NK-92 treated with Interleukin-12 subunit alpha and Interleukin-12 subunit beta, amount 100 ng/mL, for 24 hours (cell line): ENCODE data around the gene ANAPC2.

Experiments
- DNase-seq: peaks from one replicate; lab custom pipeline; 2025; lab: John Stamatoyannopoulos, UW

Gene ANAPC2

DNA sequence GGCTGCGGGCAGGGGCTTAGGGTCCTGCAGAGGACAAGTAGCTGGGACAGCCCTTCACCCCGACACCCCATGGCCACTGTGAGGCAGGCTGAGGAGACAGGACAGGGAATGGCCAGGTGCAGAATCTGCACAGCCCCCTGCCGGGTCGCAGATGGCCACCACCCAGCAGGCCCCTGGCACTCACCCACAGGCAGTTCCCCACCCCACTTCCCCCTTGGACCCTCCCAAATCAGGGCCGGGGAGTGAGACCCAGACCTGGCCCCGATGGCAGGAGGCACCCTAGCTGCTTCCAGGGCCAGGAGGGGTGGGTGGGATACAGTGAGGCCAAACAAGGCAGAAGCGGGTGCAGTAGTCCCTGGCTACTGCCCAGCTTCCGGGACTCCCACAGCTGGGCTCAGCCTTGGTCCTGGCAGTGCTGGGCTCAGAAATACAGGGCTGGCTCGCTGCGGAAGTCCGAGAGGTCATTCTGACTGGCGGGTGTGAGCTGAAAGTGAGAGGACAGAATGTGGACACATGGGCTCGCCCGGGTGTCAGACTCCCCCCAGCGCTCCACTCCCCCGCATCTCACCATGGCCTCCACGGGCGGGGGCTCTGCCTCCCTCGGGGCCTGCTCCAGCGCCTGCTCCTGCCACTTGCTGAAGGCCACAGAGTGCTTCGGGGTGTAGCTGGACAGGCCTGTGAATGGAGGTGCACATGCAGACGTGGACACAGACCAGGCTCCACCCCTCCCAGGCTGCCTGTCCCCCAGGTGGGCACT is 3.5 kb upstream of the ANAPC2 start:
- no peak for DNase-seq

DNA sequence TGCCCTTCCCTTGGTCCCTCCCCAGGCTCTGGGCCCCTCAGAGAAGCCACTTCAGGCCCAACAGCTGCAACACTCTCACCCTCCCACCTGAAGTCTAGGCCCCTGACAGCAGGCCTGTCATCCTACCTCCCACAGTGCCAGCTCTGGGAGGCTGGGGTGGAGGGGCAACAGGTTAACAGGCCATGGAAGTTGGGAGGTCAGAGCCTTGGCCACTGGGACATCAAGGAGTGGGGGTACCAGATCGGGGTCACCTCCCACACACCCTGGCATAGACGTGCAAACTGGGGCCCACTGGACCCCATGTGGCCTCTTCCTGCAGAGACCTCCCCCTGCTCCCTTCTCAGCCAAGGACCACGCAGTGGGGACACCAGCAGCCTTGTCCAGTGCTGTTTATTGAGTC is 2.9 kb upstream of the ANAPC2 start:
- DNase-seq: no peak

DNA sequence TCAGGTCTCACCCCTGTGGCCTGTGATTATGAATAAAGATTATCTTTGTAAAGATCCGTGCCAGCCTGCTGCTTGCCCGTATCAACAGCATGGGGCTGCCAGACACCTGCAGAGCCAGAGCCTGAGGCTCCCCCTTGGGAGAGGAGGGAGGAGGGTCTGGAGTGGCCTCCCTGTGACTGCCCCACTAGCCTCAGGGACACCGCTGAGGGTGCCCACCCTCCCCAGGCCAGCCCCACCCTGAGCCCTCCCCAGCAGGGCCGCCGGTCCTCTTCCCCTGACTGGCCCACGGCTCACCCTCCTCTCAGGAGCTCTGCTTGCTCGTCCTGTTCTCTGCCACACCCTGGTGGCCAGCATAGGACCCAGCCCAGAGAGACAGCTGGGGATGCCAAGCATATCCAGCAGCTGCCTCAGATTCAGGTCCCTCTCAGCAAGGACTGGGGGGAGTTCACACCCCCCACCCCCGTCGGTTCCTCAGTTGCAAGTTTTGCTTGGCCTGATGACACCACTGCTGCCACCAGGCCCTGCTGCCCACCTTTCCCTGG is 2.0 kb upstream of the ANAPC2 start:
- no peak for DNase-seq

DNA sequence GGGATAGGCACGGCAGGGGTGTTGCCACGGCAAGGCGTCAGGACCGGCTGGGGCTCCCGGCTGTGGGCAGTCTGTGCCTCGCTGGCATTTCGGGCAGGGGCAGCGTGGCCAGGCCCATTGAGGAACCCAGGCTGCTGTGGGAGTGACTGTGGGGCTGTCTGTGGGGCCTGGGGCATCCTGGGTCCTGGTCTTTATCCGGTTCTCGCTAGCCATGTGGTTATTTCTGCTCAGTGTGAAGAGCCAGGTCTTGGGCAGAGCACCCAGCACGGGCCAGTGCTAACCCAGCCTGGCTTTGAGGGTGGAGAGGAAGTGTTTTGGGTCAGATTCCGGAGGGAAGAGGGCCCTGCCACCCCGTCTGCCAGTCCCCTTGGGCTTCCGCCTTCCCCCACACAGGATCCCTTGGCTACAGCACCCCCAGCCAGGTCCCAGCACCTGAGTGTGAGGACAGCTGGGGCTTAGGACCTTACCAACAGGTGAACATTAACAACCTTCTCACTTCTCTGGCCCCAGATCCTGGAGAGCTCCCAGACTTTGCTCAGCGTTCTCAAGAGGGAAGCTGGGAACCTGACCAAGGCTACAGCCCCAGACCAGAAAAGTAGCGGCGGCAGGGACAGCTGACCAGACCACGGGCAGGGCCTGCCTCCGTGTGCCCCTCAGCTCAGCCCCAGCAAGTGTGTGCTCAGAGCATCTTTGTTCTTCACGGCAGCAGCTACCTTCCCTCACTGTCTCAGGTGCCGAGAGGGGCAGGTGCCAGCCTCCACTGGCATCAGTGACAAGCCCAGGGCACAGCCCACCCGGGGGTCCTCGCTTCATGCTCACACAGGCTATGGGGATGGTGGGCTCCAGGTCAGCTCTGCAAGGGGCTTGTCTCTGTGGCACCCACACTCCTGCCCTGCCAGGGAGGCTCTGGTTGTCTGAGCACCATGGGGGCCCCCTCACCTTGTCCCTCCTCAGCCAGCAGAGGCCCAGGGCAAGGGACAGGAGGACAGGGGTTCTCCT is 1.2 kb upstream of the ANAPC2 start:
- DNase-seq: no peak

DNA sequence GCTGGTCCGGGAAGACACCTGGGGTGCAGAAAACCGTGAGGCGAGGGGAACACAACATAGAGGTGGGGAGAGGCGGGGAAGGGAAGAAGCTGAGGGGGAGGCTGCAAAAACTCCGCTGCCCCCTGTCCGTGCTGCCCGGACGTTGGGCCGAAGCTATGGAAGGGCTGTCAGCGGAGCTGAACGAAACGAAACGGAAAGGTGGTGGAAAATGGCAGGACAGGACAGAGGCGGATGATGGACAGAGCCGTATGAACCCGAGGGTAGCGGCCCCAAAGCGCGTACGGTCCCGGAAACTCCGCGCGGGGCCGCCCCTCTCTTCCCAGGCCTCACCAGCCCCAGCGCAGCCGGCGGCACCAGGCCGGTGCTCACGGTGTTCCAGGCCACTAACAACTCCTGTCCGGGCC is 272 bp downstream of the ANAPC2 start:
- DNase-seq: no peak

DNA sequence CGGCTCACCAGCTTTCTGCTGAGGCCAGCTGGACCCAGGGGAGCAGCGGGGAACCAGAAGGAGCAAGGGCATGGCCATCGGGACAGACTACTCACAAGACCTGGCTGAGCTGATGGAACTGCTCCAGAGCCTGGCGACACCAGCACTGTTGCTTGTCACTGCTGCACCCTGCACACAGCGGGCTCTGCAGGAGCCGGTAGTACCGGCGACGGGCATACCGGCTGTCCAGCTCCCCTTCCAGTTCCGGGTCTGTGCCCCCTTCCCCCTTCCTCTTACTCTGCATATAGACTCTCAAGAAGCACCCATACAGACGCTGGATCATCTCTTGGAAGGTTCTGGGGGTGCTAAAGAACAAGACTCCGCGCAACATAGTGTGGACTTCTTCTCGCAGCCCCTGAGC is 974 bp downstream of the ANAPC2 start:
- no peak for DNase-seq

DNA sequence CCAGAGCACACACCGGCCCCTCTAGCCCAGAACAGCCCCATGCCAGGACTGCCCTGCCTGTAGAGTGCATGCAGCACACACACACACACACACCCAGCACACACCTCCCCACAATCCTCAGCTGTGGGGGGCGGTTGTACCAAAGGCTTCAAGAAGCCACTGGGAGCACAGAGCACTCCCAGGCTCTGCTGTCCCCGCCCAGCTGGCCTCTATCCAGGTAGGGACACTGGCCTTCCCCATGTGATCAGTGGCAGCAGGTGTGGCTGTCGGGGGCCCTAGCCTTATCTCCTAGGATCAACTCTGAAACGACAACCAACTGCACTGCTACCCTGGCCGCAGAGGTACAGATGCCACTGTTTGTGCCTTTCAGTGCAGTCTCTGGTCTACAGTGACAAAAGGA is 2.0 kb downstream of the ANAPC2 start:
- DNase-seq: no peak

DNA sequence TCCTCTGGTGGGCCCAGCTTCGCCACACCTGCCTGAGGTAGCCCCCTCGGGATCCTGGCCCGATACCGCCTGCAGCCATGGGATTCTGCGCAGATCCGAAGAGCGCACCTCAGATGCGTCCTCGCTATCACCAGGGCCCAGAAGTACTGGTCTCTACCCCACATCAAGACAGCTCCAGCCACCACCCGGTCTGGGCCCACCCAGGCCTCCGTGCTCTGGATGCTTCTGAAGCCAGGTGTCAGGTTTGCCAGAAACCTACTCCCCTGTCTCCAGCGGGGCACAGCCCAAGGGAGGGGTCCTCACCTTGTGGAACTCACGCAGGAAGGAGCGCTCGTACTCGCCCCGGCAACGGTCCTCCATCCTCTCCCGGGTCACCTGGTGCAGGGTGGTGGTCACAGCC is 2.4 kb downstream of the ANAPC2 start:
- no peak for DNase-seq

DNA sequence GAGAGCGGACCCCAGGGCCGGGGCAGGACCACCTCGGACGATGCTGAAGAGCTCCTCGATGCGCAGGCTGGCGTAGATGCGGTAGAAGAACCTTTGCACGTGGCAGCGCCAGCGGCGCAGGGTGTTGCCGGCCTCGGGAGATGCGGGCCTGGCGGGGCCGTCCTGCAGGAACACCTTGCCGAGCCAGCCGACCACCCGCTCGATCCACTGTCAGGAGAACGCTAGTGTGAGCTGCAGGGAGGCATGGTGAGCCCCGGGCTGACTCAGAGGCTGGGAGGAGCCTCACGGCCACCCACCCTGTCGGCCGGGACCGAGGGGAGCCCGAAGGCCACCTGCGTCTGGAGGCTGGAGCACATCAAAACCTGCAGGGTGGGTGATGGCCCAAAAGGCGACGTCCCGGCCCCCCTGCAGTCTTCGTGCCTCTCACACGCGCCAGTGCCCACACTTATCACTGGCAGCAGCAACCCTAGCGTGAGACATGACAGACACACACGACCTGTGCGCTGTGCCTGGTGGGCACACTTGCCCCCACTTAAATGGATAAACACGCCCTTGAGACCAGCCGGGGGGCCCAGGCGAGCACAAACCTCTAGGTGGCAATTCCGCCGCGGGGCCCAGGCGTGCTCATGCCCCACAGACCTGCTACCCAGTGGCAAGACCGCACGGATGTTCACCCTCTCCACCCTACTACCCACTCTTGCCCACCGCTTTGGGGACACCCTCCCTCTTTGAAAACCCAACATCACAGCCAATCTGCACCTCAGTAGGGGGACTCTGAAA is 3.3 kb downstream of the ANAPC2 start:
- DNase-seq: no peak

DNA sequence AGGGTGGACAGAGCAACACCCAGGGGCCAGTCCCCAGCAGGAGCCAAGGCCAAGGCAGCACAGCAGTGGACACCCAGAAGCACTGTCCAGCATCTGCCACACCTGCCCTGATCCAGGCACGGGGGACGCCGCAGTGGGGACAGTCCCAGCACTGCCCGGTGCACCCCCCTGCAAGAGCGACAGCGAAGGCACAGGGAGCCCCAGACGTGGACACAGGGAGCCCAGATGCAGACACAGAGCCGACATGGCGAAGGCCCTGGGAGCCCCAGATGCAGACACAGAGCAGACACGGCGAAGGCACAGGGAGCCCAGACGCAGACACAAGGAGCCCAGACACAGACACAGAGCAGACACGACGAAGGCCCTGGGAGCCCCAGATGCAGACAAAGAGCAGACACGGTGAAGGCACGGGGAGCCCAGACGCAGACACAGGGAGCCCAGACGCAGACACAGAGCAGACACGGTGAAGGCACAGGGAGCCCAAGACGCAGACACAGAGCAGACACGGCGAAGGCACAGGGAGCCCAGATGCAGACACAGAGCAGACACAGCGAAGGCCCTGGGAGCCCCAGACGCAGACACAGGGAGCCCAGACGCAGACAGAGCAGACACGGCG is 4.3 kb downstream of the ANAPC2 start:
- DNase-seq: no peak

DNA sequence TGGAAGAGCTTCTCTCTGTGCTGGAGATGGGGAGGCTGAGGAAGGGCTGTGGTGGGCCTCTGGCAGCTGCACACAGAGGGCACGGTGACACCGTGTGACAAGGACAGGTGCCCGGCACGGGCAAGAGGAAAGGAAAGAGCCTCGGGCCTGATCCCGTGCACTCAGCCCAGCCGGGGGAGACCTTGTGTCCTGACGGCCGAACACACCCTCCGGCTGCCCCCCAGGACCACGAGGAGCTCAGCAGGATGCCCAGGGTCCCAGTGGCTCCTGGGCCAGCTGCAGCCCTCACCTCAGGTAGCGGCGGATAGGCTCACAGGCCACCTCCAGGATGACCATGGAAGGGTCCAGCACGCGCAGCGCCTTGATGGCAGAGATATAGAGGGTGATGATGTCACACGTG is 5.5 kb downstream of the ANAPC2 start:
- no peak for DNase-seq

DNA sequence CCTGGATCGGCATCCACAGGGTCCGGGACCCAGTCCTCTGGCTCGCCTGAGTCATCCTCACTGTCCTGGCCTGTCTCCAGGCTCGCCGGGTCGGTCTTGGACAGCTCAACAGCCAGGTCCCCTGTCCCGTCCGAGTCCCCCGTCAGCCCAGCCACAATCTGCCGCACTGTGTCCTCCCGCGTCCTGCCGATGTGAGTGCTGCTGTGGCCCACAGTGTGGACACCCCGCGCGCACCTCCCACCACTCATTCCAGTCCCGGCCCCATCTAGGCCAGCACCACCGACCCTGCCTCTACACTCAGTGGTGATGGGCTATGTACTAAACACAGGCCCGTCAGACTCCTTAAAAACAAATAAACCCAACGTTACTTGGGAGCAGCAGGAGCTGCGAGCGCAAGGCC is 6.7 kb downstream of the ANAPC2 start:
- no peak for DNase-seq

DNA sequence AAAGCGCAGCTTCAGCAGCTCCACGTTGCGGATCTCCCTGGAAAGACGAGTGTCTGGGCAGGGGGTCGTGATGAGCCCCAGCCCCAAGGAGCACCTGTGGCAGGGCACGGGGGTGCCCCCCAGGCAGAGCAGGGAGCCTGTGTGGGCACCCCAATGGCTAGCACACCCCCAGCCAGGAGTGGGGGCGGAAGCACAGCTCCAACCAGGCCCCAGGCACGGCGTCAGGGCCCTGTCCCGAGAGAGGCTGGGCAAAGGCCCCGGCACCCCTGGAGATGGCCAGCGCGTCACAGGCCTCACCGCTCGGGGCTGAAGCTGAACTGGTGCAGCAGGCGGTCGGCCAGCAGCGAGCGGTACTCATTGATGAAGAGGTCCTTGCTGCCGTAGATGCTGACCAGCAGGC is 7.9 kb downstream of the ANAPC2 start:
- DNase-seq: no peak

DNA sequence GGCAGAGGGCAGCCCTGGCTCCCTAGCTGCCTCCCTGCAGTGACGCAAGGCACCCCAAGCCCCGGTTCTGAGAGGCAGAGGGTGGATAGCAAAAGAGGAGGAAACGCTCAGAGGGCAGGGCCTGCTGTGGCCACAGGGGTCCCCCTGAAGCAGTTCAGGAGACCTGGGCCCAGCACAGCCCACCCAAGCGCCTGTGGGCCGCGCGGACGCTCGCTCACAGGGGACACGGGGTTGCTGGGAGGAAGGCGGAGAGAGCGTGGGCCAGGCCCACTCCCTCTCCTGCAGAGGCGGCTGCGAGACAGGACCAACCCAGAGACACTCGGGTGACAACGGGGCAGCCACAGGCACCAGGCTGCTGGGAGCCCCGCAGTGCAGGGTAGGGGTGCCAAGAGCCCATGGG is 8.6 kb downstream of the ANAPC2 start:
- DNase-seq: no peak

DNA sequence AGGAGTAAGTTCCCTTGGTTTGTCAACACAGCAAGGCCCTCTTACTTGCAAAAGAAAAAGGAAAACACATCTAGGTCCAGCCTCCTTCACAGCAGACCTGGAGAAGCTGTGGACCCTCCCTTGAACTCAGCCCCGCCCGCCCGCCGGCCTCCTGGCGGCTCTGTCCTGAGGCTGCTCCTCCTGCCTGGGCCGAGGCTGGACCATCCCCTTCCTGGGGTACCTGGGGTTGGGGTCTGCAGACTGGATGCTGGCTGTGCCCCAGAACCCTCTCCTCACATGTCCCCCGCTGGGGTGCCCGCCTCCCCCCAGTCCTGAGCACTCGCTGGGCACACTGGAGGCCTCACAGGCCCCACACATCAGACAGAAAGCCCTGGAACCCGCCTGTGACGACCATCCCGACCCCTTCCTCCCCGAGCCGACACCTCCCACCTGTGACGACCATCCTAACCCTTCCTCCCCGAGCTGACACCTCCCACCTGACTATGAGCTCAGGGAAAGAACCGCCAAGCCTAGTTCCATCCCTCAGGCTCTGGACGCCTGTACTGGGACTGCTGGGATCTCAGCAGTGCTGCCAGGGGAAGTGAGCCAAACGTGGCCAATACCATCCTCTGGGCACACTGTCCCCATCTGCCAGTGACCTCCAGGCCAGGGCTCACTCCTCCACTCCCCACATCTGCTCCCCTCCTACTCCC is 9.3 kb downstream of the ANAPC2 start:
- no peak for DNase-seq

DNA sequence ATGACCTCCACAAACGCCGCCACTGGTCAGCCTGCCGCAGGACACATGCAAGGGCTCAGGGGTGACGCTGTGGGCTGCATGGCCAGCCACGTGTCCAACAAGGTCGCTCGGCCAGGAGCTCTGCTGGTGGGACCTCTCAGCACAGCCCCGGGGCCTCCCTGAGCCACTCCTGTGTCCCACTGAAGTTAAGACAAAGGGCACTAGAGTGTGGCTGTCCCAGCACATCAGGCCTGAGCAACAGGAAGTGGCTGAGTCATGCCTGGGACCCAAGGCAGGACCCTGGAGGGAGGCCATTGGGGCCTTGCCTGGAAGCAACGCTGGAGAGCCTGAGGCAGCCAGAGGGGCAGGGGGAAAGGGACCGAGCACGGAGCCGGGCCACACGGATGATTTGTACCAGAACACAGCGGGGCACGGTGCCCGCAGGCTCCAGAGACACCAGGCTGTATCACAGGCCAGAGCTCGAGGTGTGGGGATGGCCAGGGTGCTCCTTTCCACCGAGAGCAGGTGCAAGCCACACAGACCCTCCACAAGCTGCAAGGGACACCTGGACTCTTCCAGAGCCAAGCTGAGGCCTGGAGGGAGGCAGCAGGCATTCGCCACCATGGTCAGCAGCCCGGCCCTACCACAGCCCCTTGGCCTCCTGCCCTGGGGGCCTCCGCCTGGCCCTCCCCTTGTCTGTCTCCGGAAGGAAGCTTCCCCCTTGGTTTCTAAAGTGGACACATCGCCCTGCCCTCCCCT is 10.0 kb downstream of the ANAPC2 start:
- DNase-seq: no peak

DNA sequence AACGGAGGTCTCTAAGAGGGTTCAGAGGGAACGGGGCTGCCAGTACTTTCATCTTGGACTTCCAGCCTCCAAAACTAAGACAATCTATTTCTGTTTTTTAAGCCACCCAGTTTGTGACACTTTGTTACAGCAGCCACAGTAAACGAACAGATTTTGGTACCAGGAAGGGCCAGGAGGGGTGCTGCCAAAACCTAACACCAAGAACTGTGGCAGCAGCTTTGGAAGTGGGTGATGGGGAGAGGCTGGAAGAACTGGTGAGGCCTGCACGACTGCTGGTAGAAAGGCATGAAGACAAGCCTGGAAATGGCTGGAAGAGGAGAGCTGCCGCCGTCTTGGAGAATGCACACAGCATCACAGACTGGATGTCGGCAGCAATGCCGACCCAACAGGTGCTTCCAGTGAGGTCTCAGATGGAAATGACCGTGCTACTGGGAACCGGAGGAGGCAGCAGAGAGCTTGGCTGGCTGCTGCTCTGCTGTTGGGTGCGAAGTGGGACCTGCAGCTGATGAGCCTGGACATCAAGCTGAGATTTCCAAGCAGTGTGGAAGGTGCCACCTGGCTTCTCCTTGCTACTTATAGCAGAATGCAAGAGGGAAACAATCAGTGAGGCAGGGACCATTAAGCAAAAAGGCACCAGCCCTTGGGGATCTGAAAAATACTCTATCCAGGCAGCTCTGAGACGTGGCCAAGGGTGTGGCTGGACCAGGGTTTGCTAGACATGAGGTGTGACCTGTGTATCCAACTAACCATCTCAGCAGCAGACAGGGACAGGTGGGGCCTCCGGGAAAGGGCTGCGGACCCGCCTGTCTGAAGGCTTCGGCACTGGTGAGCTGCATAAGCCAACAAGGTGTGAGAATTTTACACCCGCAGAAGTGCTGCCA is 11.8 kb downstream of the ANAPC2 start:
- DNase-seq: no peak

DNA sequence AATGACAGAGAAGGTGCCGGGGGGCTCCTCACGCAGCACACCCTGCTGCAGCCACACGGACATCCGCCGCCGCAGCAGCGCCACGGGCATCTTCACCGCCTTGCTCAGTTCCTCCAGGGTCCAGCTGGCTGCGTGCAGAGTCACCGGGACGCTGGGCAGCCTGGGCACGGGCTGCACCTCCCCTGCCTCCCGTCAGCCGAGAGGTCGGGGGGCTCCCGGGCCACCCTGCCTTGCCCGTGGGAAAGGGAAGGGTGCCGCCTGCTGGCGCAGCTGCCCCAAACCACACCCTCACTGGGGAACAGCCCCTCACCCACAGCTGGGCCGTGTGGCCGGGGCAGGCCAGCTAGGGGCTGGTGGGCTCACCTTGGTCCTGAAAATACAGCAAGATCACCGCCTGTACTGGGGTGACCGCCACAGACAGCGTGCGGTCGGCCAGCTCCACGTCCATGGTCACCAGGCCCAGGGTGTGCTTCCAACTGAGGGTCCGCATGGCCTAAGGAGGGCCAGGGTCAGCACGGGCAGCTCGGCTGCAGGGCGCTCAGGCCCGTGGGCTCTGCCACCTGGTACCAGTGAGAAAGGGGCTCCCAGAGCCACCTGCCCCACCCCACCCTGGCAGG is 12.9 kb downstream of the ANAPC2 start:
- DNase-seq: no peak

DNA sequence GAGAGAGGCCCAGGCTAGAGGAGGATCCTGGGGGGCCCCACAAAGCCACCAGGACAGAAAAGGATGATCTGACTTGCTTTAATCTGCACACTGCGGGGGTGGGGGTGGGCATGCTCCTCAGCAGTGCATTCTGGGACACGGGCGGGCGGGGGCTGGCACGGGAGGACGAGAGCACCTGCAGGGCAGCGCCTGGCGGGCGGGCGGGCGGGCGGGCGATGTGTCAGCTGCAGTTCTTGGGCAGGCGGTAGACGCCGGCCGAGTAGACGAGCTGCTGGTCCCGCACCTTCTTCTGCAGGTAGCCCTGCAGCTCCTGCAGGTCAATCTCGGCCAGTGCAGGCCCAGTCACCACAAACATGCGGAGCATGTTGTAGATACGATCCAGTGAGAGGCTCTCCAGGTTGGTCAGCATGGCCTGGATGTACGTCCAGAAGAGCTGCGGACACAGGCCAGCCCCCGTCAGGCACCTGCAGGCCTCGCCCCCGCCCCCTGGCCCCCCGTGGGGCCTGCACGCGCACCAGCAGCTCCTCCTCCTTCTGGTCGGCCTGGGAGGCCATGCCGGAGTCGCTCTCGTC is 13.6 kb downstream of the ANAPC2 start:
- DNase-seq: no peak
